Measurements from ENCODE around the gene KCNQ2. TPM values are rescaled to one million over a fixed set of nuclear protein-coding genes. Genes with fewer than 3 reads are reported as not detected.

Gene KCNQ2
- total and polyA plus RNA-seq, 10 donors: 0.13 to 3.5 (median 0.45) TPM; not detected in 2

DNA sequence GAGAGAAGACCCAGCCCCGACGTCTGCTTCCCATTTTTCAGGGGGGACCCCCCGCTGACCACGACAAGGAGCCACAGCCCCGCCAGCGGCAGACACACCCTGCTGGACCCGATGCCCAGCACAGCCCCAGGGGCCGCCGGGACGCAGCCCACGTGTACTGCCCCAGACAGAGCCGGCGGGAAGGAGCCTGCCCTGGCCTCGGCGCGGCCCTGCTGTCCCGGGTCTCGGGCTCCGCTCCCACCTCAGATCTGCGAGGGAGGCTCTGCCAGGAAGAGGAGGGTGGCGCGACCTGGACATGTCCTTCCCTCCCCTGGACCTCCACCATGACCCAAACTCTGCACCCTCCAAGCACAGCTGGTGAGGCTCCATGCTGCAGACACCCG is 54.7 kb downstream of the KCNQ2 start:
- intact Hi-C loops (cut with DNase I; ENCODE audit: low total_unique reads): no loop called here
- Histone ChIP-seq H3K27me3 (replicated peaks in 1 of 7) (peaks cover 0 to 99% (median 35%) of the 10 kb centered on the region in 7 donors), H3K4me1 (peaks cover 0 to under 1% (median 0%) of the 10 kb centered on the region in 6 donors), H3K4me3 (no peak overlapping the region), H3K36me3 (no peaks in the 10 kb centered on the region), H3K27ac (no peak overlapping the region), H3K9me3 (no peaks in the 10 kb centered on the region)
- TF ChIP-seq, protein P1, sequence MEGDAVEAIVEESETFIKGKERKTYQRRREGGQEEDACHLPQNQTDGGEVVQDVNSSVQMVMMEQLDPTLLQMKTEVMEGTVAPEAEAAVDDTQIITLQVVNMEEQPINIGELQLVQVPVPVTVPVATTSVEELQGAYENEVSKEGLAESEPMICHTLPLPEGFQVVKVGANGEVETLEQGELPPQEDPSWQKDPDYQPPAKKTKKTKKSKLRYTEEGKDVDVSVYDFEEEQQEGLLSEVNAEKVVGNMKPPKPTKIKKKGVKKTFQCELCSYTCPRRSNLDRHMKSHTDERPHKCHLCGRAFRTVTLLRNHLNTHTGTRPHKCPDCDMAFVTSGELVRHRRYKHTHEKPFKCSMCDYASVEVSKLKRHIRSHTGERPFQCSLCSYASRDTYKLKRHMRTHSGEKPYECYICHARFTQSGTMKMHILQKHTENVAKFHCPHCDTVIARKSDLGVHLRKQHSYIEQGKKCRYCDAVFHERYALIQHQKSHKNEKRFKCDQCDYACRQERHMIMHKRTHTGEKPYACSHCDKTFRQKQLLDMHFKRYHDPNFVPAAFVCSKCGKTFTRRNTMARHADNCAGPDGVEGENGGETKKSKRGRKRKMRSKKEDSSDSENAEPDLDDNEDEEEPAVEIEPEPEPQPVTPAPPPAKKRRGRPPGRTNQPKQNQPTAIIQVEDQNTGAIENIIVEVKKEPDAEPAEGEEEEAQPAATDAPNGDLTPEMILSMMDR (IDR thresholded peaks at IDR 0.05 in 8 of 11, conservative IDR thresholded peaks at IDR 0.05 in 3 of 11): no peak
- TF ChIP-seq POLR2A (IDR thresholded peaks at IDR 0.05) (no peak), POLR2AphosphoS5 (IDR thresholded peaks at IDR 0.05) (no peak)
- DNase-seq: no peak
- 44 to 73% (median 64%) methylated on average over 7 to 23 of the region's 23 CpGs for WGBS, 5 donors

DNA sequence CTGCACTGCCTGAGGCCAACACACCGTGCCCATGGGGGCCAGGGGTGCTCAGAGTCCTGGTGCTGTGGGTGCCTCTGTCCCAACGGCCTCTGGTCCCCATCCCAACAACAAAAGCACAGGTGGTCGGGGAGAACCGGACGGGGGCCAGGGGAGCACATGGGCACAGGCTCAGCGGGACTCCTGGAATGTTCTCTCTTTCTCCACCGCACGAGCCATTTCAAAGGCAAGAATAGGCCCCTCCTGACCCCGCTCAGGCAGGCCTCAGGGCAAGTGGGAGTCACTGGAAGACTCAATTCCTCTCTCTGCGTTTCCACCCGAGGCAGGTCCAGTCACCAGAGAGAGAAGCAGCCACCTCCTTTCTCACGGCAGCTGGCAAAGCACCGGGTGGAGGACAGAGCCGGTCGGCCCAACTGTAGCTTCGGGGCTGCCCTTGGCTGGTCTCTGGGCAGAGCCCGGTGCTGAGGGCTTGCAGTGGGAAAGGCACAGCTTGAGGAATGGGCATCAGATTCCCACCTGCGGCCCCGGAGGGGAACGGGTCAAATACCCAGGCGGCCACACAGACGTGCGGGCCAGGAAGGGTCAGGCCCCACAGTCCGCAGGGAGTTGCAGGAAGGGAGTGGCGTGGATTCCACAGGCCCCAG is 55.2 kb downstream of the KCNQ2 start:
- no peaks in the 10 kb centered on the region for H3K36me3 ChIP-seq
- no peak overlapping the region for H3K4me3 ChIP-seq
- DNase-seq: no peak
- intact Hi-C loops (cut with DNase I; ENCODE audit: low total_unique reads): no loop called here
- TF ChIP-seq POLR2A (IDR thresholded peaks at IDR 0.05) (no peak), POLR2AphosphoS5 (IDR thresholded peaks at IDR 0.05) (no peak)
- TF ChIP-seq, protein P1 (IDR thresholded peaks at IDR 0.05 in 8 of 11, conservative IDR thresholded peaks at IDR 0.05 in 3 of 11): no peak
- H3K9me3 ChIP-seq: no peaks in the 10 kb centered on the region
- 68 to 94% (median 73%) methylated on average over 6 to 25 of the region's 25 CpGs for WGBS, 5 donors
- peaks cover 0 to 99% (median 38%) of the 10 kb centered on the region in 7 donors for H3K27me3 ChIP-seq (replicated peaks in 1 of 7)
- no peak overlapping the region for H3K27ac ChIP-seq
- peaks cover 0 to 6% (median 2%) of the 10 kb centered on the region in 6 donors for H3K4me1 ChIP-seq

DNA sequence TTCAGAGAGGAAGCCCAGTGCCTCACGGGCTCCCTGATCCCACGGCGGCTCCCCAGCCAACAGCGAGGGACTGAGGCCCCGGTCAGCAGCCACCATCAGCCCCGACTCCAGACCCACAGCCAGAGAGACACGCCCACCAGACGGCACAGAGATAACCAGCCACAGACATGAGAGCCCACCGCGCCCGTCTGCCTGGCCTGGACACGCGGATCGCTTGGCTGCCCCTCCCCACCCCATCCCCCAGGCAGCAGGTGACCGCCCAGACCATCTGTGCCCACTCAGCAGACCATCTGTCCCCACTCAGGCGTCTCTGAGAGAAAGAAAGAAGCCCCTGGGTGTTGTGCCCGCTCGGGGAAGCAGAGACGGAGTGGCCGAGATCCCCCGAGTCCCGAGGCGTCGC is 55.8 kb downstream of the KCNQ2 start:
- WGBS, 5 donors: 81 to 90% (median 84%) methylated on average over 13 to 24 of the region's 24 CpGs

More for the DNA sequence above, 55.8 kb downstream of the KCNQ2 start:
- DNase-seq: no peak
- H3K4me3 ChIP-seq: no peak overlapping the region
- intact Hi-C loops (cut with DNase I; ENCODE audit: low total_unique reads): no loop called here
- peaks cover 0 to 99% (median 37%) of the 10 kb centered on the region in 7 donors for H3K27me3 ChIP-seq (replicated peaks in 1 of 7)
- TF ChIP-seq POLR2A (IDR thresholded peaks at IDR 0.05) (no peak), POLR2AphosphoS5 (IDR thresholded peaks at IDR 0.05) (no peak)
- TF ChIP-seq, protein P1 (IDR thresholded peaks at IDR 0.05 in 8 of 11, conservative IDR thresholded peaks at IDR 0.05 in 3 of 11): no peak
- H3K36me3 ChIP-seq: no peaks in the 10 kb centered on the region
- H3K27ac ChIP-seq: no peak overlapping the region
- H3K9me3 ChIP-seq: no peaks in the 10 kb centered on the region
- peaks cover 0 to 11% (median 4%) of the 10 kb centered on the region in 6 donors for H3K4me1 ChIP-seq

All from spleen (tissue), 11 donors.